Posterior vena cava (tissue), 2 donors: Measurements from ENCODE around the gene ISY1. TPM values are rescaled to one million over a fixed set of nuclear protein-coding genes. Genes with fewer than 3 reads are reported as not detected.
"Not testable (repeated sequence)": the region's sequence is repeated elsewhere in the genome, so short reads cannot be mapped to it uniquely, and the experiment has no call there.

ENCODE experiments used
- DNase-seq: peaks from one replicate; pipeline ENCODE4 v3.0.0-alpha.2; 2020; ENCODE audit warnings: low spot score
- intact Hi-C, 2 donors: fragments of 100-400 bp; cut with DNase I; formaldehyde crosslinking; loops; one replicate each; pipeline versions ENCODE4 v1.14.1 to v1.14.2; 2022 to 2023
- total RNA-seq, 2 donors: library from RNA; stranded (reverse); fragmentation: NEBNext Ultra II Directional; extraction: Animal tissue kit (Norgen Biotek cat#: 25700); gene quantifications; one replicate each; pipeline ENCODE4 v1.2.1, GENCODE V29; 2021
- donor health status: DM: yes; HTN: yes; CAD: no.
- donor health status: DM: yes; HTN: yes; CAD: no.

ISY1 gene
- total RNA-seq, 2 donors from 2014 or later, result 21.1 to 23.7 TPM

DNA sequence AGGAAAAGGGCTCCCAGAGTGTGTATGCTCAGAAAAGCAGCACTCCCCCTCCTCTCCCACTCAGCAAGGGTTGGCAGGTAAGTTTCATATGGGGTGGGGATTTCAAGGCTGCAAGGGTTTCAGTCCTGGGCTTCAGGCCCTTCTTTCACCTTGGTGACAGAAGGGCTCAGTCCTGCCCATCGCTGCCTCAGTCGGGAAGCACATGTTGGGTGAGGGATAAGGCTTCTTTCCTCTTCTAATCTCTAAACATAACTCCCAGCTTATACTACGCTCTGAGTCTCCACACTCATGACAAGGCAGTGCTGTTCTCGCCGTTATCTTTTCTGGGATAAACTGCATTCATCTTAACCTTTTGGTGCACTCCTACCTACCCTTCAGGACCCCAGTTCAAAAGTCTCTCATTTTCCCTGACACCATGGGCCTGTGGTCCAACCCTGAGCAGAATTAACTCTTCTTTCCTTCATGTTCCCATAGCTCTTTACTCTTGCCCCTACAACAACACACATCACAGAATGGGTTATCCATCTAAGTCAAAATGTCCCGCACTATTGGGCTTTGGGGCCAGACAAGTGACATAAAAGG, 56.3 kb downstream of the ISY1 start:
- intact Hi-C loops, result no loop called here
- DNase-seq, result no peak

DNA sequence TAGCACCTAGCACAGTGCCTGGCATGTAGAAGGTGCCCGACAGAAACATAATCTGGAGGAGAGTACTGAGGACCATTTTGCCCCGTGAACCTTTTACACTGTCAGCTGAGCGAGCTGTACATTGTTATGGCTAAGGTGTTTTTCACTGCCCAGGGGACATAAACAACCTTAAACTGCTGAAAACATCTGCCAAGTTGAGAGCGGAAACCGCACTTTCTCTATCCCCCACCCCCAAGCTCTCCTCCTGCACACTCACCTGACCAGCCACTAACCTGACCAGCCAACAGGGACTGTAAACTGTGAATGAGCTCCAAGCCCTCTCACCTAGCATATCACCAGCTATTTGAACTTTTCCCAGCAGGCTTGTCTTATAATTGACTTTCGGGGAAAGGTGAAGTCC, 56.8 kb downstream of the ISY1 start:
- no peak for DNase-seq
- intact Hi-C loops, result no loop called here

DNA sequence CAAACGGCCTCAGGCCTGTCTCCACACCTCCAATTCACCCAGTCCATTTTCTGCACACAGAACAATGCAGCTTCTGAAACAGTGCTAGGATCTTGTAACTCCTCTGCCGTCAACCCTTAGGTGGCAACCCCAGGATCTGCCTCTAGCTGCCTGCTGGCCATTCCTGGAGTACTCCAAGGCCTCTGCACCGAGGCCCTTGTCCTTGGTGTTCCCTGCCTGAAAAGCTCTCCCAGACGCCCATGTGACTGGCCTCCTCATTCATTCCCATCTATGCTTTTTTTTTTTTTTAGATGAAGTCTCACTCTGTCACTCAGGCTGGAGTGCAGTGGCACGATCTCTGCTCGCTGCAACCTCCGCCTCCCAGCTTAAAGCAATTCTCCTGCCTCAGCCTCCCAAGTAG, 57.6 kb downstream of the ISY1 start:
- intact Hi-C loops, result no loop called here
- no peak for DNase-seq

DNA sequence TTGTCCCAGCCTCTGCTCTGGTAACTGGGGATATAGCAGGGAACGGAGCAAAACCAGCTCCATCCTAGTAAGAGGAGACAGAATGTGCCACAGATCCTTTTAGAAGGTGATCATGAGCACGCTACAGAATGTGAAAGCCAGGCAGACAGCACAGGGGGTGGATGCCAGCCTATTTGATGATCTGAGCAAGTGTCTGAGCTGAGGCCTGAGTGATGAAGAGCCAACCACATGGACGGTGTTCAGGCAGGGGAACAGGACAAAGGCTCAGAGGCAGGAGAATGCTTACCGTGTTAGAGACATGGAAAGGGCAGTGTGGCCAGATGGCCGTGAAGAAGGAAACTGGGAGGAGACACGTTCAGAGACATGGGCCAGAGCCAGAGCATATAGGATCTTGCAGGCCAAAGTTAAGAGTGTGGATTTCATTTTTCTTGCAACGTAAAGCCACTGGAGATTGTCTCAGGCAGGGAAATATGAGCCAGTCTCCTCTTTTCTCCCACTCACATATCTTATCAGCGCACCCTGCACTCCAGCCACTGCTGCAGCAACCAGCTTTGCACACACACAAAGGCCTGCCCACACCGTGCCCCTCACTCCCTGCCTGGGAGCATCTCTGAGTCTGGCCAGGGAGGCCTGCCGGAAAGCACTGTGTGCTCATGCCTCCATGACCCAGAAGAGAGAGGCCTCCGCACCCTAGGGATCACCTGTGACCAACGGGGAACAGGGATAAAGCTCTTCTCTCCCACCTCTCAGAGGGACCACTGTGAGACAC, 59.3 kb downstream of the ISY1 start:
- DNase-seq, result no peak
- intact Hi-C loops, result no loop called here

DNA sequence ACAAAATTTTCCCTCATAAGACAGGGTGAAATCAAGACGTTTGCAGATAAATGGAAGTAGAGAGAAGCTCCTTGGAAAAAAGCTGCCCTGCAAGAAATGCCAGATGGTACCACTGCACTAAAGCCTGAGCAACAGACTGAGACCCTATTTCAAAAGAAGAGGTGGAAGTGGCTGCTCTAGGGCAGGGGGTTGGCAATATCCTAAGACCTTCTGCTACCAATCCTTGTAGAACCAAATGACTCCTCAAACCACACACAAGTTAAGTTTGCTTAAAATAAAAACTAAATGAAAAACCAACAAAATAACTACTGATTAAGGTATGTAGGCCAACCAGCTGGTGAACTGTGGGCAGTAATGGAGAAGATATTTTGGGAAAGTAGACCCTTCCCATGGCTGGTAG, 60.6 kb downstream of the ISY1 start:
- no peak for DNase-seq
- intact Hi-C loops, result no loop called here

DNA sequence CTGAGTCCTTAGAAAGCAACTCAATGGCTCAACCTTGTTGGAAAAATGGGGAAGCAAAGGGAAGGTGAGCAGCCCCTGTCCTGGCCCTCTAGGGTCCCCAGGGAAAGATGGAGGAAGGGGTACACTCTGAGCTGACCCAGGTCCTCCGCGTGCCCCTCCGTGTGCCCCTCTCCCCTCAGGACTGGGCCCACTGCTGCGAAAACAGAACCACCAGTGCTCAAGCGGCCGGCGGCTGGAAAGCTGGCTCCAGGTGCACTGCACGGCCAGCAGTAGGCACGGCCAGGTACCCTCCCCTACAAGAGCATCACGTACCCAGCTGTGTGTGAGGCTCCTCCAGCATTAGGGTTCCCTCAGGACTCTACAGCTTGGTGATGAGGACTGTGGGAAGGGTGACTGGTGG, 65.6 kb downstream of the ISY1 start:
- intact Hi-C loops, result no loop called here
- DNase-seq, result no peak

DNA sequence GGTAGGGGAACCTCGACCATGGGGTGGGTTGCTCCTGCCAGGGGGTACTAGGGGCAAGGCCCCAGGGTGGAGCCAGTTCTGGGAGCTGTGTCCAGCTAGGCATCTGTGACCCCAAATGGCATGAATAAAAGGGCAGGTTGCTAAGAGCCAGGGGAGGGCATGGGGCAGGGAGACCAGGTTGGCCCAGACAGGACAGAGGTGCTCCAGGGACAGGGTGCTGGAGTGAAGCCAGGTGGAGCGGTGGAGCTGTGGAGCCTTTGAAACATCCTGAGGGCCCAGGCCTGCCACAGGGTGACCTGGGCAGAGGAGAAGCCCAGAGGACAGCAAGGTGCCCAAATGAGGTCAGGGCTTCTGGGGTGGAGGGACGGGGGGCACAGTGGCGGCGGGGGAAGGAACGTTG, 72.6 kb downstream of the ISY1 start:
- not testable (repeated sequence) for DNase-seq
- intact Hi-C loops, result loop anchor here in 1 of 2 donors (10.0 kb wide), 1 partner anchor 114 kb away; no protein-coding TSS in a partner anchor

DNA sequence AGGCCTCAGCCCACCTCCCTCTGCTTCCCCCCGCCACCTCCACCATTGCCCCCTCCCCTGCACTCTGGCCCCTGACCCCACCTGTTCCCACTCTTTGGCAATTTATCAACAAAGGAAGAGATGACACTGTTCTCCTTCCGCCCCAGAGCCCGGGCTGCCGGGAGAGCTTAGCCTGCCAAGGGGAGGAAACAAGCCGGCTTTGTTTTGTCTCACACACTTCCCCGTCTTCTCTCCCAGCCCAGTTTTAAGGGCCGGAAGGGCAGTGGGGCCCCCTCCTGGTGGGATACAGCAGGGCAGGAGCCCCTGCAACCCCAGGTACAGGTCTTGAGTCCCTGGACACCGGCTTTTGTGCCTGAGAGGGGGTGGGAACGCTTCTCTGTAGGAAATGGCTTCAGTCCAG, 73.0 kb downstream of the ISY1 start:
- not testable (repeated sequence) for DNase-seq
- intact Hi-C loops, result loop anchor here in 1 of 2 donors (10.0 kb wide), 1 partner anchor 113 kb away; no protein-coding TSS in a partner anchor

DNA sequence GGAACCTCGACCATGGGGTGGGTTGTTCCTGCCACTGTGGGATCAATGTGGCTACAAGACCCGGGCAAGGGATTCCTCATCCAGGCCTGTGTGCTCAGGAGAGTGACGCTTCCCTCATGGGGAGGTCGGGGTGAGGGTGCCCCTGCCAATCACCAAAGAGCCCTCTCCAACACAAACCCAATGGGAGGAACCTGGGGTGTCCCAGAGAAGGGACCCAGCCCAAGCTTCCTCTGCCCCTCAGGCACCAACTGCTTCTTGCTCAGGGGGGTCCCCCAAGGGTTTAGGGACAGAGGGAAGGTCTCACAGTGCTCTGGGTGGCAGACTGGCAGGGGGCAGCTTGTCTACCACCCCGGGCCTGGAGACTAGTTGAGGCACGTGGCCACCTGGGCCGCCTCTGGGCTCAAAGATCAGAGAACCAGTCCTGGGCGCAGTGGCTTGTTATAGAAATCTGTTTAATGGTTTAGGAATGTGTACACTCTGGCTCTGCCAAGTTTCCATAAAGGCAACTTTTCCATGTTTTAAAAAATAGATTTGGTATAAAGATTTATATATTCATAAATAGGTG, 73.6 kb downstream of the ISY1 start:
- intact Hi-C loops, result loop anchor here in 1 of 2 donors (10.0 kb wide), 1 partner anchor 112 kb away; no protein-coding TSS in a partner anchor

DNA sequence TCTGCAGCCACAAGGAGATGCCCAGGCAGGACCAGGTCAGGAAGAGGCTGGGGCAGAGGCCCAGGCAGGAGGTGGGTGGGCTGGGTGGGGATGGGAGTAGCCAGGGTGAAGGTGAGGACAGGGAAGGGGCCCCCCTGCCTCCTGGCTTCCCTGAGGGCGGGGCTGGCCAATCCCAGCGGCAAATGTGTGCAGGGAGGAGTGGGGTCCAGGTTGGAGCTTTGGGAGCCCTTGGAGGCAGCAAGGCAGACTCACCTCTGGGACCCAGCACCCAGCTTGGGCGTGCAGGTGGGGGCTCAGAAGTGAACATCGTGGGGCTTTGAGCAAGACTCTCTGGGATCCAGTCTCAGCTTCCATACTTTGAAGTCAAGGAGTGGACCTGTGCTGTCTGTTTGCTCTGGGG, 75.0 kb downstream of the ISY1 start:
- intact Hi-C loops, result loop anchor here in 1 of 2 donors (10.0 kb wide), 1 partner anchor 111 kb away; no protein-coding TSS in a partner anchor
- DNase-seq, result no peak

More for the DNA sequence above, 73.6 kb downstream of the ISY1 start:
- DNase-seq, result no peak

DNA sequence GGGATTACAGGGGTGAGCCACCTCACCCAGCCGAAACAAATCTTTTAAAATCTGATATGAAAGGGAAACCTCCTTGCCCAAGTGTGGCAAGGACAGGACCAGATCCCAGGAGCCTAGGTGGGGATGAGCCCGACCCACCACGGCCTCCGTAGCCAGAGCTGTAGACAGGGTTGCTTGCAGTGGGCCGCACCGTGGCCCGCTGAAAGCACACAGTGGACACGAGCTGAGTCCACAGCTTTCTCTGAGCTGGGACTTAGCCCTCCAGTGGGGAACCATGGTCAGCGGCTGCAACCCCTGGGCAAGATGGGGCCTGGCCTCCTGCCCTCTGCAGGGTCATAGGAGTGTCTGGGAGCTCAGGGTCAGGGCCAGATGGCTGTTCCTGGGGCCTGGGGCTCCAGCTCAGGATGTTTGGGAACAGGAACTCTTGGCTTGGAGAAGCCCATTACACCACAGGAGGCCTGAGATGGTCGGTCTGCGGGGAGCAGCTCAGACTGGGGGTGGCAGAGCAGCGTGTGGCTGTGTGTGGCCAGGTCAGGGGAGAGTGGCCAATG, 75.6 kb downstream of the ISY1 start:
- DNase-seq, result no peak
- intact Hi-C loops, result loop anchor here in 1 of 2 donors (10.0 kb wide), 1 partner anchor 110 kb away; no protein-coding TSS in a partner anchor

DNA sequence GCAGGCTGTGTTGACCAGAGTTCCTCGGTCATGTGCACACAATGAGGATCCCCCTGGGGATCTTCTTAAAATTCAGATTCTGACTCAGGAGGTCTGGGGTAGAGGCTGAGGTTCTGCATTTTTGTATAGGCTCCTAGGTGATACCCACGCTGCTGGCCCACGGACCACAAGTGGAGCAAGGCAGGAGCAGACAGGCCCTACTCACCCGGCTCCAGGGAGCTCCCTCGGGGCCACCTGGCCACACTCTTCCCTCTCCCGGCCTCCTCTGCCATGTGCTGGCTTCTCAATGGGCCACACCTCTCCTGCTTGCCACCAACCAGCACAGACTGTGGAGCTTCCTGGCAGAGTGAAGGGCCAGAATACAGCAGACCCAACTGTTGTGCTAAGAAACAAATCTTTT, 76.4 kb downstream of the ISY1 start:
- intact Hi-C loops, result loop anchor here in 1 of 2 donors (10.0 kb wide), 1 partner anchor 110 kb away; no protein-coding TSS in a partner anchor

DNA sequence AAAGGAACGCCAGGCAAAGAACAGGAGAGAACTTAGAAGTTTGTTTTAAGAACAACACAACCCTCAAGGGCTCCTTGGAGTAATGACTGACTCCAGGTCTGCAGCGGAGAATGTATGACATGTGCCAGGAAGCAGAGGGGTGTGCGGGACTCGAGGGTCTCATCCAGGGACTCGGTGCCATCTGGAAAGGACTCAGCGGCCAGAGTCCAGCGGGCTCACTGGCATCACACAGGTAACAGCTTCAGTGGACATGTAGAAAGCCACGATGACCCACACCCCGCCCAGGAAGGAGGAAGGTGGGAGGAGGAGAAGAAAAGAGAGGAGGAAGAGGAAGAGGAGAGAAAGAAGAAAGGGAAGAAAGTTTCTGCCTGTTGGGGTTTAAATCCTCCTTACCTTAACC, 78.8 kb downstream of the ISY1 start:
- DNase-seq, result no peak
- intact Hi-C loops, result loop anchor here in 1 of 2 donors (10.0 kb wide), 1 partner anchor 107 kb away; no protein-coding TSS in a partner anchor

More for the DNA sequence above, 76.4 kb downstream of the ISY1 start:
- no peak for DNase-seq

DNA sequence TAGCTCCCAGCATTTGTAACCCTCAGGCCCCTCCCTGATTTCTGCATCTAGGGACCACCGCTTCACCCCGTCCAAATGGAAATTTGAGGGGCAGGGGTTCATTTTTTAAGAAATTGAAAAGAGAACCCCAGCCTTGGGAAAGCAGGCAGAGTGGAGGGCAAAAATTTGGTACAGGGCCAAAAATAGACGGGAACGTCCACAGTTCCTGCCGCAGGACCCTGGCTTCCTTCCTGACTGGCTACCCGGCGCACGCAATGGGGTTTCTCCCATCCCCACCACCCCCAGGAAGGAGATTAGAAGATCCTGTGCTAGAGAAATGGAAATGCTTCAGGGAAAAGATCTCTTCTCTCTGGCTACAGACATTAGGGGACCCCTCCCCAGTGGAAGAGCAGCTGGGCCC, 79.4 kb downstream of the ISY1 start:
- DNase-seq, result no peak
- intact Hi-C loops, result loop anchor here in 1 of 2 donors (10.0 kb wide), 1 partner anchor 107 kb away; no protein-coding TSS in a partner anchor

DNA sequence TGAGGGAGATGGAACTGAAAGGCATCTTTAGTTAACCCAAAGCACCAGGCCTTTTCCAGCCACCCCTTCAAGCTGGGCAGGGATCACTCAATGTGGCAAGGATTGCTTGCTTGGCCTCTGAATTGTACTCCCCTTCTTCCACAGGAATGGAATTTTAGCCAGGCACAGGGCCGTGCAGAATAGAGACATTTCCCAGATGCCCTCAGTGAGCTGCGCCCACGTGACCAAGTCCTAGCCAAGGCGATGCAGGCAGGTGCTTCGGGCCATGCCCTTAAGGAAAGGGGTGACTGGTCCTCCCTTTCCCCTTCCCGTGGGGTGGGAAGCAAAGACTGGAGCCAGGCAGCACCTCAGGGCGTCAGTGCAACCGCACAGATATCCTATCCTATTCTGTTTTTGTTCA, 82.4 kb downstream of the ISY1 start:
- no peak for DNase-seq
- intact Hi-C loops, result no loop called here

Other genes starting within 250 kb of the ISY1 start
- under 1 TPM; 0.14 to 0.28 TPM for gene CFAP92, start 167.0 kb downstream of the ISY1 start, total RNA-seq
- 1 to 10 TPM; 1.3 to 2.1 TPM for gene EFCC1, start 159.8 kb downstream of the ISY1 start, total RNA-seq
- under 1 TPM in 1 of 2 donors, not detected in 1; 0.48 TPM for gene GP9, start 100.3 kb downstream of the ISY1 start, total RNA-seq
- 10 to 100 TPM; 18.1 to 21.7 TPM for gene RAB43, start 39.3 kb downstream of the ISY1 start, total RNA-seq
- gene CNBP, start 22.8 kb upstream of the ISY1 start, total RNA-seq, result 100 to 1,000 TPM; 267 to 284 TPM
- gene COPG1, start 88.5 kb upstream of the ISY1 start, total RNA-seq, result 100 to 1,000 TPM; 139 to 143 TPM
- gene HMCES, start 117.8 kb upstream of the ISY1 start, total RNA-seq, result 10 to 100 TPM; 24.5 to 25.2 TPM